ENCODE results near the gene SPARCL1.
"Not testable (repeated sequence)": the region's sequence is repeated elsewhere in the genome, so short reads cannot be mapped to it uniquely, and the experiment has no call there.

SPARCL1 gene

GRCh38 chr4:87499403-87500091 lies 29.6 kb downstream of the SPARCL1 start:
- Histone ChIP-seq H3K27ac (ENCODE audit: low read depth, low read length) (no peak overlapping the region), H3K9me3 (ENCODE audit: insufficient read depth, low read depth, low read length) (no peaks in the 10 kb centered on the region), H3K4me1 (ENCODE audit: insufficient read depth, low read length) (no peaks in the 10 kb centered on the region), H3K4me3 (ENCODE audit: low read length) (no peak overlapping the region), H3K36me3 (ENCODE audit: insufficient read depth, low read length) (no peaks in the 10 kb centered on the region), H3K9ac (ENCODE audit: low read depth, low read length) (no peak overlapping the region), H3K27me3 (ENCODE audit: insufficient read depth, low read length) (no peaks in the 10 kb centered on the region)
- 94% methylated on average over 7 of the region's 7 CpGs for WGBS

DNA sequence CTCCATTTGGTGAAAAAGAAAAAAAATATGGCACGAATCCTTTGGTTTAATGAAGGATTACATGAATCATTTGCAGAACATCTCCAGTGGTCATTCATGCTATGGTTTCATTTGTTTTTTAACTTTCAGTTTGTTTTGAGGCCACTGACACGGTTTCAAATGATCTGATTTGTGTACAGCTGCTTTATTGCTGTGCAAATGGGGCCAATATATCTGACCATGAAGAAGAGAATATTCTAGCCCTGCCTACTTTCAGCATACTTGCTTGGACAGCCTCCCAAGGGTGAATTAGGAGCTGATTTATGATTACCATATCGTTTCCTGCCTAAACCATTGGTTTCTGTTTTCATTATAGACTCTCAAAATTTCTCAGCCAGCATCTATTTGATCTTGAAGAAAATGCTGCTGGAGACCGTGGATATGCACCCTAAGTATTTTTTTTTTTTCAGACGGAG lies 30.7 kb downstream of the SPARCL1 start:
- Histone ChIP-seq H3K27ac (ENCODE audit: low read depth, low read length) (no peak overlapping the region), H3K9me3 (ENCODE audit: insufficient read depth, low read depth, low read length) (no peaks in the 10 kb centered on the region), H3K27me3 (ENCODE audit: insufficient read depth, low read length) (no peaks in the 10 kb centered on the region), H3K9ac (ENCODE audit: low read depth, low read length) (no peak overlapping the region), H3K4me3 (ENCODE audit: low read length) (no peak overlapping the region), H3K4me1 (ENCODE audit: insufficient read depth, low read length) (no peaks in the 10 kb centered on the region), H3K36me3 (ENCODE audit: insufficient read depth, low read length) (no peaks in the 10 kb centered on the region)
- 93% methylated on average over 5 of the region's 5 CpGs for WGBS

GRCh38 chr4:87497578-87497977 lies 31.6 kb downstream of the SPARCL1 start:
- Histone ChIP-seq H3K27ac (ENCODE audit: low read depth, low read length) (no peak overlapping the region), H3K9me3 (ENCODE audit: insufficient read depth, low read depth, low read length) (no peaks in the 10 kb centered on the region), H3K4me1 (ENCODE audit: insufficient read depth, low read length) (no peaks in the 10 kb centered on the region), H3K27me3 (ENCODE audit: insufficient read depth, low read length) (no peaks in the 10 kb centered on the region), H3K36me3 (ENCODE audit: insufficient read depth, low read length) (no peaks in the 10 kb centered on the region), H3K4me3 (ENCODE audit: low read length) (no peak overlapping the region), H3K9ac (ENCODE audit: low read depth, low read length) (no peak overlapping the region)
- 95% methylated on average over 3 of the region's 3 CpGs for WGBS

DNA sequence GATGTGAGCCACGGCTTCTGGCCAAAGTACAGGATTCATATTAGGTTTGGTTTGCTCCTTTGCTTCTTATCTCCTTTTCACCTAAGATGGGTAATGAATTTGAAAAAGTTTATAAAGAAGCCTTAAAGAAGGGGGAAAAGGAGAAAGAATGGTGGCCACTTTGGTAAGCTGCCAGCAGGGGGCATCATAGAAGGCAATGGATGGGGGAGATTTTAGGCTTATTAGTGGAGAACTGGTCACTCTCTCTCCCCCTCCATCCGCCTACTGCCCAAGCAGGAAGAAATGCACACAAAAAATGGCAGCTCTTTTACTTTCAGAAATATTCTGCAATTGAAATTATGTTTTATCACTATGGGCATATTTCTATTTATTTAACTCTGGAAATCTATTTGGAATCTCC lies 32.0 kb downstream of the SPARCL1 start:
- no peaks in the 10 kb centered on the region for H3K36me3 ChIP-seq (ENCODE audit: insufficient read depth, low read length)
- H3K27ac ChIP-seq (ENCODE audit: low read depth, low read length), result no peak overlapping the region
- no peak overlapping the region for H3K4me3 ChIP-seq (ENCODE audit: low read length)
- 92% methylated on average over 1 of the region's 2 CpGs for WGBS
- H3K9me3 ChIP-seq (ENCODE audit: insufficient read depth, low read depth, low read length), result no peaks in the 10 kb centered on the region
- no peak overlapping the region for H3K9ac ChIP-seq (ENCODE audit: low read depth, low read length)
- H3K4me1 ChIP-seq (ENCODE audit: insufficient read depth, low read length), result no peaks in the 10 kb centered on the region
- H3K27me3 ChIP-seq (ENCODE audit: insufficient read depth, low read length), result no peaks in the 10 kb centered on the region

DNA sequence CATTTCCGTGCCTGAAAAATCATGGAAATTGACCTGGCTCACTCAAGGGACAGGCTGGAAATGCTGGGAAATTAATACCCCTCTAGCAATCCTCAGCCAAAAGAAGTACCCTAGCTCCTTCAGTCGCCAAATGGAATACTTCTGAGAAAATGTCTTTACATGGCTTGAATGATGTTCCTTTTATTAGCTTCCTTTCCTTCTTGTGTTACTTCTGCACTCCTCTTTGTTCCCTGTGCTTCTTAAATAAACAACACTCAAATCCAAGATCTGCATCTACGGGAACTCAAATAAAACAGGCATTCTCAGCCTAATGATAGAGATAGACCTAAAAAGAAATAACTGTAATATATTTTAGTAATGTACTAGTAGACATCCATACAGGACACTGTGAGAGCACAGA lies 36.1 kb downstream of the SPARCL1 start:
- 93% methylated on average over 3 of the region's 3 CpGs for WGBS
- no peak overlapping the region for H3K27ac ChIP-seq (ENCODE audit: low read depth, low read length)
- H3K9me3 ChIP-seq (ENCODE audit: insufficient read depth, low read depth, low read length), result no peaks in the 10 kb centered on the region

DNA sequence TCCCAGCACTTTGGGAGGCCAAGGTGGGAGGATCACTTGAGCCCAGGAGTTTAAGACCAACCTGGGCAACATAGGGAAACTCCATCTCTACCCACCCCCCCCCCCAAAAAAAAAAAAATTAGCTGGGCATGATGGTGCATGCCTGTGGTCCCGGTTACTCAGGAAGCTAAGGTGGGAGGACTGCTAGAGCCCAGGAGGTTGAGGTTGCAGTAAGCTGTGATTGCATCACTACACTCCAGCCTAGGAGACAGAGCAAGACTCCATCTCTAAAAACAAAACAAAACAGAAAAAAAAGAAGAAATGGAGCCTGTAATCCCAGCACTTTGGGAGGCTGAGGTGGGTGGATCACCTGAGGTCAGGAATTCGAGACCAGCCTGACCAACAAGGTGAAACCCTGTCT lies 37.3 kb downstream of the SPARCL1 start:
- H3K4me1 ChIP-seq (ENCODE audit: insufficient read depth, low read length), result peaks cover 15% of the 10 kb centered on the region
- H3K4me3 ChIP-seq (ENCODE audit: low read length); H3K9me3 ChIP-seq (ENCODE audit: insufficient read depth, low read depth, low read length); H3K36me3 ChIP-seq (ENCODE audit: insufficient read depth, low read length); H3K9ac ChIP-seq (ENCODE audit: low read depth, low read length); H3K27ac ChIP-seq (ENCODE audit: low read depth, low read length); H3K27me3 ChIP-seq (ENCODE audit: insufficient read depth, low read length): not testable (repeated sequence)
- 100% methylated on average over 1 of the region's 2 CpGs for WGBS

More for the DNA sequence above, 36.1 kb downstream of the SPARCL1 start:
- Histone ChIP-seq H3K9ac (ENCODE audit: low read depth, low read length) (no peak overlapping the region), H3K4me1 (ENCODE audit: insufficient read depth, low read length) (peaks cover 15% of the 10 kb centered on the region), H3K27me3 (ENCODE audit: insufficient read depth, low read length) (no peaks in the 10 kb centered on the region), H3K36me3 (ENCODE audit: insufficient read depth, low read length) (no peaks in the 10 kb centered on the region), H3K4me3 (ENCODE audit: low read length) (no peak overlapping the region)

- H3K27ac ChIP-seq (ENCODE audit: low read depth, low read length), result no peak overlapping the region
- H3K27me3 ChIP-seq (ENCODE audit: insufficient read depth, low read length), result no peaks in the 10 kb centered on the region
- H3K4me3 ChIP-seq (ENCODE audit: low read length), result no peak overlapping the region
- H3K9me3 ChIP-seq (ENCODE audit: insufficient read depth, low read depth, low read length), result no peaks in the 10 kb centered on the region
- H3K9ac ChIP-seq (ENCODE audit: low read depth, low read length), result no peak overlapping the region
- H3K4me1 ChIP-seq (ENCODE audit: insufficient read depth, low read length), result peaks cover 15% of the 10 kb centered on the region
- H3K36me3 ChIP-seq (ENCODE audit: insufficient read depth, low read length), result no peaks in the 10 kb centered on the region
- WGBS, result 88% methylated on average over 2 of the region's 2 CpGs
These were observed 37.7 kb downstream of the SPARCL1 start for GRCh38 chr4:87491436-87491835.

- no peak overlapping the region for H3K4me3 ChIP-seq (ENCODE audit: low read length)
- peak overlapping the region; percentile 48; the same call in 1 of the 2 replicates for H3K27ac ChIP-seq (ENCODE audit: low read depth, low read length)
- H3K27me3 ChIP-seq (ENCODE audit: insufficient read depth, low read length), result no peaks in the 10 kb centered on the region
- no peak overlapping the region for H3K9ac ChIP-seq (ENCODE audit: low read depth, low read length)
- H3K4me1 ChIP-seq (ENCODE audit: insufficient read depth, low read length), result peaks cover 15% of the 10 kb centered on the region
- no peaks in the 10 kb centered on the region for H3K9me3 ChIP-seq (ENCODE audit: insufficient read depth, low read depth, low read length)
- H3K36me3 ChIP-seq (ENCODE audit: insufficient read depth, low read length), result no peaks in the 10 kb centered on the region
- 62% methylated on average over 1 of the region's 1 CpG for WGBS
These were observed 38.4 kb downstream of the SPARCL1 start for GRCh38 chr4:87490664-87491369.

- 95% methylated on average over 2 of the region's 2 CpGs for WGBS
These were observed 39.5 kb downstream of the SPARCL1 start for GRCh38 chr4:87489678-87490077.

GRCh38 chr4:87488666-87489065 lies 40.5 kb downstream of the SPARCL1 start:
- not testable (repeated sequence) for H3K27me3 ChIP-seq (ENCODE audit: insufficient read depth, low read length); H3K36me3 ChIP-seq (ENCODE audit: insufficient read depth, low read length); H3K27ac ChIP-seq (ENCODE audit: low read depth, low read length); H3K4me3 ChIP-seq (ENCODE audit: low read length); H3K9ac ChIP-seq (ENCODE audit: low read depth, low read length); H3K9me3 ChIP-seq (ENCODE audit: insufficient read depth, low read depth, low read length)
- 65% methylated on average over 4 of the region's 4 CpGs for WGBS
- H3K4me1 ChIP-seq (ENCODE audit: insufficient read depth, low read length), result peaks cover 15% of the 10 kb centered on the region

More at GRCh38 chr4:87489678-87490077, 39.5 kb downstream of the SPARCL1 start:
- Histone ChIP-seq H3K27me3 (ENCODE audit: insufficient read depth, low read length) (no peaks in the 10 kb centered on the region), H3K27ac (ENCODE audit: low read depth, low read length) (no peak overlapping the region), H3K9ac (ENCODE audit: low read depth, low read length) (no peak overlapping the region), H3K9me3 (ENCODE audit: insufficient read depth, low read depth, low read length) (no peaks in the 10 kb centered on the region), H3K4me3 (ENCODE audit: low read length) (no peak overlapping the region), H3K36me3 (ENCODE audit: insufficient read depth, low read length) (no peaks in the 10 kb centered on the region), H3K4me1 (ENCODE audit: insufficient read depth, low read length) (peaks cover 15% of the 10 kb centered on the region)

- not testable (repeated sequence) for H3K4me3 ChIP-seq (ENCODE audit: low read length); H3K27ac ChIP-seq (ENCODE audit: low read depth, low read length); H3K9me3 ChIP-seq (ENCODE audit: insufficient read depth, low read depth, low read length); H3K36me3 ChIP-seq (ENCODE audit: insufficient read depth, low read length); H3K9ac ChIP-seq (ENCODE audit: low read depth, low read length); H3K27me3 ChIP-seq (ENCODE audit: insufficient read depth, low read length)
- H3K4me1 ChIP-seq (ENCODE audit: insufficient read depth, low read length), result peaks cover 11% of the 10 kb centered on the region; the same call in 1 of the 2 replicates
These were observed 45.9 kb downstream of the SPARCL1 start for GRCh38 chr4:87483247-87483646.

Data from HUES64 (cell line).